ENCODE data around the gene GTPBP6.

GTPBP6 gene

DNA sequence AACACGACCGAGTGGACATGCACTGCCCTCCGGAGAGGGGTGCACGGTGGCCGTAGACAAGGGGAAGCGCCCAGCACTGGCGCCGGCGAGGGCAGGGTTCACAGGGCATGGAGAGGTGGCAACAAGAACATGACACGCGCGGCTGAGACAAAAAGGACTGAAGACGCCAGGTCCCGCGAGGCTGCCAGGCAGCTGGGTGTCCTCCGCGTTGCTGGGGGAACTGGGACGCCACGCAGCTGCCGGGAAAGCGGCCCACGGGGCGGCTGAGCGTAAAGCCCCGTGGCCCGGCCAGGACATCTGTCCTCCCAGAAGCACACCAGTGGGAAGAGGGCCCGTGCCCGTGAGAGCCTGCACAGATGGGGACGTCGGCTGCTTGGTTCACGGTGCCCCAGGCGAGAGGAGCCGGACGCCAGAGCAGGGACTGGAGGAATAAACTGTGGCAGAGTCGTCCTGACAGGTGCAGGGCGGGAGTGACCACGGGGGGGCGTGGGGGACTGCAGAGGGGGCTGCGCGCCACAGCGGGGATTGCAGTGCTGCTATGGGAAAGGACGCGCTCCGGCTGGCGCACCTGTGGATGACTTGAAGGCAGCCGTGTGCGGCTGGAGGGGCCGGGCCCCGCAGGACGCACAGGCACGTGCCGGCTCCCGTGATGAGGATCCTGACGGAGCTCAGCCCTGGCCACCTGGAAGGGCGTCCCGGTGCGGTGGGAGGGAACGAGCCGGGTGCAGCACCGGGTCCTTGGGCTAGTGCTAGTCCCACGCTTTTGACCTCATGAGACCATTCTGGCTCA is 32.1 kb upstream of the GTPBP6 start:
- 96% methylated on average over 61 of the region's 61 CpGs for WGBS
- peaks cover 39% of the 10 kb centered on the region for H3K36me3 ChIP-seq (ENCODE audit: insufficient read depth, low read length)

DNA sequence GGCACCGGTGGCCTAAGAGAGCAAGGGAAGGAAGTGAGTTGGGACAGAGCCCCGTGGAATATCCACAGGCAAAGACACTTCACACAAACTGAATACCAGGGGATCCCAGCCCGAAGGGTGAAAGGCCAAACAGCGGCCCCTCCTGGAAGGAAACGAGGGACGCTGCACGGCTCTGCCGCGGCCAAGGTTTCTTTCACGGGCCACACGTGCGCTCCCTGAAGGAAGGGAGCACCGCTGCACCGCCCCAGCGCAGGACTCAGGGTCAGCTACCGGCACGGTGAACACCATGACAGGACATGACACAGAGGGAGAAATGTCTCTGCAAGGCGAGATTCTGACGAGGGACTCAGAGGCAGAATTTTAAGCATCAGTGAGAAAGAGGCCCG is 31.5 kb upstream of the GTPBP6 start:
- H3K36me3 ChIP-seq (ENCODE audit: insufficient read depth, low read length) = peaks cover 35% of the 10 kb centered on the region
- no peak overlapping the region for H3K4me3 ChIP-seq (ENCODE audit: low read length)
- H3K9ac ChIP-seq (ENCODE audit: low read depth, low read length) = no peak overlapping the region
- no peaks in the 10 kb centered on the region for H3K27me3 ChIP-seq (ENCODE audit: insufficient read depth, low read length)
- H3K9me3 ChIP-seq (ENCODE audit: insufficient read depth, low read depth, low read length) = no peaks in the 10 kb centered on the region
- WGBS = 94% methylated on average over 20 of the region's 20 CpGs
- no peaks in the 10 kb centered on the region for H3K4me1 ChIP-seq (ENCODE audit: insufficient read depth, low read length)
- no peak overlapping the region for H3K27ac ChIP-seq (ENCODE audit: low read depth, low read length)

More for the DNA sequence above, 32.1 kb upstream of the GTPBP6 start:
- H3K4me1 ChIP-seq (ENCODE audit: insufficient read depth, low read length) = no peaks in the 10 kb centered on the region
- no peak overlapping the region for H3K27ac ChIP-seq (ENCODE audit: low read depth, low read length)
- H3K9ac ChIP-seq (ENCODE audit: low read depth, low read length) = no peak overlapping the region
- no peaks in the 10 kb centered on the region for H3K27me3 ChIP-seq (ENCODE audit: insufficient read depth, low read length)
- H3K4me3 ChIP-seq (ENCODE audit: low read length) = no peak overlapping the region
- H3K9me3 ChIP-seq (ENCODE audit: insufficient read depth, low read depth, low read length) = no peaks in the 10 kb centered on the region

DNA sequence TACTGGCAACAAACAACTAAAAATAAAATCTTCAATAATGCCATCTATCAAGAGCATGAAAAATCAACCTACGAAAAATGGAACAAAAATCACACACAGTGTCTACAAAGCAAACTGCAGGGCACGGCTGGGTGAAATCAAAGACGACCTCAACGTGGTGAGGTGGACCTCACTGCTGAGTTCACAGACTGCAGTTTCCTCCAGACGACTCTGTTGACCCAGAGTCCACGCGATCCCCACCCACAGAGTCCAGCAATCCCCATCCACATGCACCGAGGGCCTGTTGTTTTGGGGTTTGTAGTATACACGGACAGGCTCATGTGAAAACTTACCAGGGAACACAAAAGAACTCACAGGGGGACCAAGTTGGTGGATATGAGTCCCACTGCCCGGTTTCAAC is 31.1 kb upstream of the GTPBP6 start:
- Histone ChIP-seq H3K27ac (ENCODE audit: low read depth, low read length) (no peak overlapping the region), H3K9me3 (ENCODE audit: insufficient read depth, low read depth, low read length) (no peaks in the 10 kb centered on the region), H3K27me3 (ENCODE audit: insufficient read depth, low read length) (no peaks in the 10 kb centered on the region), H3K4me1 (ENCODE audit: insufficient read depth, low read length) (no peaks in the 10 kb centered on the region), H3K9ac (ENCODE audit: low read depth, low read length) (no peak overlapping the region), H3K36me3 (ENCODE audit: insufficient read depth, low read length) (peaks cover 36% of the 10 kb centered on the region), H3K4me3 (ENCODE audit: low read length) (no peak overlapping the region)
- 94% methylated on average over 10 of the region's 10 CpGs for WGBS

DNA sequence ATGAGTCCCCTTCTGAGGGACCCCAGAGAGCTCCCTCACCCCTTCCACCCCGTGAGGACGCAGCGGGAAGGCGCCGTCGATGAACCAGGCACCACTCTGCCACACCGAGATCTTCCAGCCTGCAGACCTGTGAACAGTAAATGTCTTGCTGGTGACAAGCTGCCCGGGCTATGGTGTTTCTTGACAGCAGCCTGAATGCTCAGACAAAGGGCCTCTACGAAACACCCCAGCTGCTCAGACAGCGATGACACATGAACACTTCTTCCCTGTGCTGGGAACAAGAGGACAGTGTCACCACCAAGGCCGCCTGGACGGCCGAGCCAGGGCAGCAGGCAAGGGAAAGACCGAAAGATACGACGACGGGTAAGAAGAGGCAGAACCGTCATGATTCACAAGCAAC is 30.6 kb upstream of the GTPBP6 start:
- Histone ChIP-seq H3K36me3 (ENCODE audit: insufficient read depth, low read length) (peaks cover 39% of the 10 kb centered on the region), H3K27ac (ENCODE audit: low read depth, low read length) (no peak overlapping the region), H3K9me3 (ENCODE audit: insufficient read depth, low read depth, low read length) (no peaks in the 10 kb centered on the region), H3K27me3 (ENCODE audit: insufficient read depth, low read length) (no peaks in the 10 kb centered on the region), H3K4me3 (ENCODE audit: low read length) (no peak overlapping the region), H3K4me1 (ENCODE audit: insufficient read depth, low read length) (no peaks in the 10 kb centered on the region), H3K9ac (ENCODE audit: low read depth, low read length) (no peak overlapping the region)
- WGBS = 95% methylated on average over 18 of the region's 18 CpGs

DNA sequence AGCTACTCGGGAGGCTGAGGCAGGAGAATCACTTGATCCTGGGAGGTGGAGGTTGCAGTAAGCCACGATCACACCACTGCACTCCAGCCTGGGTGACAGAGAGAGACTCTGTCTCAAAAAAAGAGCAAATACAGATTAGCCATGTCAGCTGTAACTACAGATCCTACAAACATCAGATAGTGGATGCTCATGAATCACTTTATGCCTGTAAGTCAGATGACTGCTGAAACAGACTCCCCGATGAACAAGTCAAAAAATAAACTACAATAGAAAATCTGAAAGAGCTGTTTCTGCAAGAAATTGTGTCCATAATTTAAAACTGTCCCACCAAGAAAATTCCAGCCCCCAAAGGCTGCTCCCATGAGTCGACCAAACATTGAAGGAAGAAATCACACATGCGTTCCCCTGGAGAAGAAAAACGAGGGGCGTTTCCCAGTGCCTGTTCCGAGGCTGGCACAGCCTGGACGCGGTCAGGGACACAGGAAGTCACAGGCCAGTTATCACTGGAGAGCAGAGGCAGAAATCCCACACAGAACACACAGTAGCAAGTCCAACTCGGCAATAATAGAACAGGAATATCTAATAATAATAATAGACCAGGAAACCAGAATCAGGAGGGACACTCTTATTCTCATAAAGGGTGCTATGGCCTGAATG is 30.0 kb upstream of the GTPBP6 start:
- Histone ChIP-seq H3K27me3 (ENCODE audit: insufficient read depth, low read length) (no peaks in the 10 kb centered on the region), H3K4me3 (ENCODE audit: low read length) (no peak overlapping the region), H3K9me3 (ENCODE audit: insufficient read depth, low read depth, low read length) (no peaks in the 10 kb centered on the region), H3K9ac (ENCODE audit: low read depth, low read length) (no peak overlapping the region), H3K27ac (ENCODE audit: low read depth, low read length) (no peak overlapping the region), H3K4me1 (ENCODE audit: insufficient read depth, low read length) (no peaks in the 10 kb centered on the region), H3K36me3 (ENCODE audit: insufficient read depth, low read length) (peaks cover 39% of the 10 kb centered on the region)
- WGBS = 92% methylated on average over 10 of the region's 11 CpGs

DNA sequence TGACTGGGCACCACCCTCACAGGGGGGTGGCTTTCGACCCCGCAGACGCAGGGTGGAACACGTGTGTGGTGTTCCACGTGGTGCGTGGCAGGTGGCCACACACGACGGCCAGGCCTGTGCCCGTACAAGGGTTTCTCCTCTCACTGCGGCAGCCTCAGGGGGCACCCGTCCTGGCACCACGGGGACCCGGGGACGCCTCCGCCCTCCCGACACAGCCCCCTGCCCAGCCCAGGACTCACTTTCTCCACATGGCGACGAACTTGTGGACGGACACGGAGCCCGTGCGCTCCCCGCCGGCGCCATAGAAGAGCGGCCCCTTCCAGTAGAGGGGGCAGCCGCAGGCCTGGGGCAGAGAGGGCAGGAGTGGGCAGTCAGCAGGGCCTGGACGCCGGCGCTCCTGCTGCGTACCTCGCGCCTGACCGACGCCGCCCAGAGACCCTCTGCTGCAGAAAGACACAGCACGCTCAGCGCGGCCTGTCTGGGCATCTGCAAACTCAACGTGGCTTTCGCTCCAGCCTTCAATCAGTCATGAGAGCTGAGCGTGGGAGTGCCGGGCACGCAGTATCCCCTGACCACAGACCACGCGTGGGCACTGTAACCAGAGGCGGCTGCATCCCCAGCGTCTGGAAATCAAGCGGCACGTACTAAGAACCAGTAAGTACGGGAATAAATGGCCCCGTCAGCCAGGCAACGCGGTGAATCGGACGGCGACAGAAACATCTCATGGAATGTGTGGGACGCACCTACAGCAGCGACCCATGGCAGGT is 28.9 kb upstream of the GTPBP6 start:
- Histone ChIP-seq H3K27ac (ENCODE audit: low read depth, low read length) (no peak overlapping the region), H3K9me3 (ENCODE audit: insufficient read depth, low read depth, low read length) (no peaks in the 10 kb centered on the region), H3K4me1 (ENCODE audit: insufficient read depth, low read length) (no peaks in the 10 kb centered on the region), H3K4me3 (ENCODE audit: low read length) (no peak overlapping the region), H3K27me3 (ENCODE audit: insufficient read depth, low read length) (no peaks in the 10 kb centered on the region), H3K9ac (ENCODE audit: low read depth, low read length) (no peak overlapping the region), H3K36me3 (ENCODE audit: insufficient read depth, low read length) (peaks cover 36% of the 10 kb centered on the region)
- WGBS = 96% methylated on average over 59 of the region's 59 CpGs

DNA sequence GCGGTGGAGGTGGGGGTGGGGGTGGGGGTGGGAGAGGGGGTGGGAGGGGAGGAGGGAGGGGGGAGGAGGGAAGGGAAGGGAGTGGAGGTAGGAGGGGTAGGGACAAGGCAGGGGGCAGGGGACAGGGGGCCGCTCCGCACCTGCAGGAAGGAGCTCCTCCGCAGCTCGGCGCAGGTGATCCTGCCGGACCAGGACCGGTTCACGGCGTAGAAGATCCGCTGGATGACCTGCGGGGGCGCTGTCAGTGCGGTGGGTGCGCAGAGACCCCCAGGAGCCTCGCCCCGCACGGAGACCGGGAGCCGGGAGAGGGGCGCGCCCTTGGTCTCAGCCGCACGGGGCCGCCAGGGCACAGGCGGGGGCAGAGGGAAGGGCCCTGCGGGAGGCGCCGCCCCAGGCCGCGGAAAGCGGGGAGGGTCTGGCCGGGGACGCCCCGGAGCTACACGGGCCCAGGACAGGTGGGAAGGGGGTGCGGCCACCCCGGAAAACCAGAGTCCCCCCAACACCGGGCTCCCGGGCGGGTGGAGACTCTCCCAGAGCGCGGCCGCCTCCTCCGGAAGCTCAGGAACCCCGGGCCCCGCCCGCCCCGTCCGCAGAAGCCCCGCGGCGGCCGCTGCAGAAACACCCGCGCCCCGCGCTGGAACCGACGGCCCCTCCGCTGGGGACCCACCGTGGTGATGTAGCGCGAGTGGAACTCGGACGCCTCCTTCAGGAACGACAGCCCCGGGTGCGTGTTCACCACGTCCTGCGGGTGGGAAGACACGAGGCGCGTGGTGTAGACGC is 27.6 kb upstream of the GTPBP6 start:
- H3K36me3 ChIP-seq (ENCODE audit: insufficient read depth, low read length) = peaks cover 32% of the 10 kb centered on the region
- WGBS = 95% methylated on average over 74 of the region's 75 CpGs

DNA sequence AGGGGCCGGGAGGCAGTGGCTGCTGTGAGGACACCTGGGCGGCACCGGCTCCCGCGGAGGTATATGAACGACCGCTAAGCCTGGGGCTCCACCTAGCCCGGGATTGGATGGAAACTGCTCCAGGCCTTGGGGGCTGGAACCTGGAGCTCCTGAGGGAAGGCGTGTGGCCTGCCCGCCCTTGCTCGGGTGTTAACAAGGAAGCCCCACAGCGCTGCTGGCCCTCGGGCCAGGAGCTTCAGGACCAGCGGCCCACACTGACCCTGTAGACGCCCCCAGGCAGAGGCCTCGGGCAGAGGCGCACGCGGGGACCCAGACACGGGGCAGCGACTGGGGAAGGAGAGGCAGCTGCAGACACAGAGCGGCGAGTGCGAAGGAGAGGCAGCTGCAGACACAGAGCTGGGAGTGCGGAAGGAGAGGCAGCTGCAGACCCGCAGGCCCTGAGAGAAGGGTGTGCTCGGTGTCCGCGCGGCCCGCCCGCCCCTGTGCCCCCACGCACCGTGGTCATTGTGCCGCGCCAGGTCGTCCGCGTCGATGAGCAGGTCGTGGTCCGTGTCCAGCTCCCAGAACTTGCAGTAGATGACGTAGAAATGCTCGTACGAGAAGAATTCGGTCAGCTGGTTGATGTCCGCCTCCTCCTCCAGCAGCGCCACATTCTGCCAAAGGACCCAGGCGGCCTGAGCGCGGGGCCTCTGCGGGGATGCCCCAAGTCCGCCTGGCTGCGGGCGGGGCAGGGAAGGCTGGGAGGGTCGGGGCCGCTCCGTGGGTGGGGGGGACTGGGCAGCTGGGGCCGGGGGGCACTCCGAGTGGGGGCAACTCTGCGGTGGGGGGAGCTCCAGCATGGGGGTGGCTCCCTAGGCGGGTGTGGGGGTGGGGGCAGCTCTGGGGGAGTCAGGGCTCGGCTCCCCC is 26.7 kb upstream of the GTPBP6 start:
- no peak overlapping the region for H3K9ac ChIP-seq (ENCODE audit: low read depth, low read length)
- H3K27me3 ChIP-seq (ENCODE audit: insufficient read depth, low read length) = no peaks in the 10 kb centered on the region
- H3K27ac ChIP-seq (ENCODE audit: low read depth, low read length) = no peak overlapping the region
- H3K36me3 ChIP-seq (ENCODE audit: insufficient read depth, low read length) = peaks cover 30% of the 10 kb centered on the region
- 96% methylated on average over 57 of the region's 63 CpGs for WGBS
- H3K4me3 ChIP-seq (ENCODE audit: low read length) = no peak overlapping the region
- H3K4me1 ChIP-seq (ENCODE audit: insufficient read depth, low read length) = no peaks in the 10 kb centered on the region
- H3K9me3 ChIP-seq (ENCODE audit: insufficient read depth, low read depth, low read length) = no peaks in the 10 kb centered on the region

More for the DNA sequence above, 27.6 kb upstream of the GTPBP6 start:
- Histone ChIP-seq H3K4me3 (ENCODE audit: low read length) (no peak overlapping the region), H3K9me3 (ENCODE audit: insufficient read depth, low read depth, low read length) (no peaks in the 10 kb centered on the region), H3K9ac (ENCODE audit: low read depth, low read length) (no peak overlapping the region), H3K27ac (ENCODE audit: low read depth, low read length) (no peak overlapping the region), H3K27me3 (ENCODE audit: insufficient read depth, low read length) (no peaks in the 10 kb centered on the region), H3K4me1 (ENCODE audit: insufficient read depth, low read length) (no peaks in the 10 kb centered on the region)

DNA sequence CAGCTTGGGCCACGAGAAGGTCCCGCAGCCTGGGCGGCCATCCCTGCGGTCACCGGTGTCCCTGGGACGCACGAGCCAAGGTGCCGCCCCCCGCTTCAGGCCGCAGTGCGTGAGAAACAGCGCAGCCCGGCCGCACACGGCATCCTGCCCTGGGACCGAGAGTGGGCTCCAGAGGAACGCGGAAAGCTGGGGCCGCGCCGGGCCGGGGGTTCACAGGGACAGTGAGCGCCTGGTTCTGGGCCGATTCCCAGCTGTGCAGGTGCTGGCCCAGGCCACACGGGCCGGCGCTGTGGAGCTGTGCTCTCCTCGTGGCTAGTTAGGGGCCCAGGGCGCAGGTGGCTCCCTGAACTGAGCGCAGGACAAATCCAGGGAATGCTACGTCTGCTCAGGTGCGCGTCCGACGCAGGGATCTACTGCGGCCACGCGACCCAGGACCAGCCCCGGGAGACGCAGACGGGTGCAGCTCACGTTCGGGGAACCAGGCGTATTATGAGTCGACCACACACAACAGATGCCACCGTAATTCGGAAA is 25.8 kb upstream of the GTPBP6 start:
- Histone ChIP-seq H3K36me3 (ENCODE audit: insufficient read depth, low read length) (peaks cover 30% of the 10 kb centered on the region), H3K4me3 (ENCODE audit: low read length) (no peak overlapping the region), H3K9me3 (ENCODE audit: insufficient read depth, low read depth, low read length) (no peaks in the 10 kb centered on the region), H3K9ac (ENCODE audit: low read depth, low read length) (no peak overlapping the region), H3K4me1 (ENCODE audit: insufficient read depth, low read length) (no peaks in the 10 kb centered on the region), H3K27ac (ENCODE audit: low read depth, low read length) (no peak overlapping the region), H3K27me3 (ENCODE audit: insufficient read depth, low read length) (no peaks in the 10 kb centered on the region)
- 96% methylated on average over 47 of the region's 47 CpGs for whole genome bisulfite sequencing

DNA sequence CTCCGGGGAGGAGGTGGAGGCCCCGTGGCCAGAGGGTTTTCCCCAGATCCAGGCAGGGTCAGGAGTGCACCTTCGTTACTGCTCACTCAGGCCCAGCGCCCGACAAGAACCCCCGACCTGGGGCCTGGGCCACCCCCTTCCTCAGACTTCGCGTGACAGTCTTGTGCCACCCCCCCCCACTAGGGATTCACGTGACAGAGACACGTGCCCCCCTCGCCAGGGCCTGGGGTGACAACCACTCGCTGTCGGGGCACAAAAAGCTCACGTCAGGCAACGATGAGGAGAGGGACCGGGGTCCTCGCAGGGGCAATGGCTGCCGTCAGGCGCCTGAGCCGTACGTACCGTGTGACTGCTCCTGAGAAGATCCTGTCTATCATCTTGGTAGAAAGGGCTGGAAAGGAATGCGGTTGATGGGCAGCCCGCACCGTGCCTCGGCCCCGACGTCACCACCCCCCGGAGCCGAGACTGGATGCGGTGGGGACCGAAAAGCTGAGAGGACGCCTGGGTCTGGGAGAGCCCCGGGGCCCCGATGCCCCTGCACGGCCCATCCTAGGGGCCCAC is 23.0 kb upstream of the GTPBP6 start:
- Histone ChIP-seq H3K4me3 (ENCODE audit: low read length) (no peak overlapping the region), H3K9me3 (ENCODE audit: insufficient read depth, low read depth, low read length) (no peaks in the 10 kb centered on the region), H3K27ac (ENCODE audit: low read depth, low read length) (no peak overlapping the region), H3K9ac (ENCODE audit: low read depth, low read length) (no peak overlapping the region), H3K36me3 (ENCODE audit: insufficient read depth, low read length) (peaks cover 28% of the 10 kb centered on the region), H3K27me3 (ENCODE audit: insufficient read depth, low read length) (no peaks in the 10 kb centered on the region), H3K4me1 (ENCODE audit: insufficient read depth, low read length) (no peaks in the 10 kb centered on the region)
- WGBS = 93% methylated on average over 36 of the region's 36 CpGs

Data from HUES64 (cell line).